Esophagus muscularis mucosa (tissue), 4 donors: Measurements from ENCODE around the gene KRT6A. TPM values are rescaled to one million over a fixed set of nuclear protein-coding genes. Genes with fewer than 3 reads are reported as not detected.
A peak's percentile ranks its signal among the peaks of the same experiment; 100 is the strongest.

ENCODE experiments used
- DNase-seq: peaks from one replicate; pipeline ENCODE4 v3.0.0-alpha.2; 2017; ENCODE audit errors: extremely low spot score
- H3K27ac ChIP-seq, 4 donors: fragments of 200-600 bp; sonication (generic); replicated peaks in 1 of 4; 1 replicate in 3 of 4; 2 replicates in 1 of 4; pipeline ENCODE4 v1.5.1; 2016 to 2019; ENCODE audit warnings: mild to moderate bottlenecking in 1 of 4
- H3K27me3 ChIP-seq, 4 donors: fragments of 200-600 bp; sonication (generic); one replicate each; pipeline versions ENCODE4 v1.5.1 to v1.6.0; 2016 to 2019
- H3K36me3 ChIP-seq, 4 donors: fragments of 200-600 bp; sonication (generic); one replicate each; pipeline ENCODE4 v1.5.1; 2016 to 2019
- H3K4me1 ChIP-seq, 4 donors: fragments of 200-600 bp; sonication (generic); one replicate each; pipeline ENCODE4 v1.5.1; 2016 to 2019
- H3K4me3 ChIP-seq, 4 donors: fragments of 200-600 bp; sonication (generic); 1 replicate in 2 of 4; 2 replicates in 2 of 4; pipeline ENCODE4 v1.5.1; 2016 to 2019; ENCODE audit warnings: mild to moderate bottlenecking in 4 of 4, moderate library complexity in 1 of 4
- H3K9me3 ChIP-seq, 4 donors: fragments of 200-600 bp; sonication (generic); 1 replicate in 3 of 4; 2 replicates in 1 of 4; pipeline ENCODE4 v1.5.1; 2016 to 2019
- CTCF ChIP-seq, 3 experiments: fragments of 200-600 bp in 2 of 3; fragments of 450-650 bp in 1 of 3; sonication (generic) in 2 of 3; IDR thresholded peaks; one replicate each; pipeline ENCODE4 v1.5.1; 2017 to 2019; ENCODE audit warnings: antibody characterized with exemption in 3 of 3, mild to moderate bottlenecking in 2 of 3, moderate library complexity in 1 of 3
- EP300 ChIP-seq: sonication (generic); formaldehyde crosslinking; IDR thresholded peaks from one replicate; pipeline ENCODE4 v1.6.1; 2017; ENCODE audit warnings: antibody characterized with exemption
- POLR2A ChIP-seq: fragments of 450-650 bp; IDR thresholded peaks from one replicate; pipeline ENCODE4 v1.6.1; 2017; ENCODE audit warnings: antibody characterized with exemption, moderate library complexity, mild to moderate bottlenecking, low read depth
- POLR2AphosphoS5 ChIP-seq, 2 donors: sonication (generic); formaldehyde crosslinking; IDR thresholded peaks; one replicate each; pipeline ENCODE4 v1.6.1; 2017; ENCODE audit warnings: antibody characterized with exemption in 2 of 2
- WGBS: methylation state at CpG from one replicate; pipeline ENCODE4 v1.1.5; 2018; 5-methylcytosine and 5-hydroxymethylcytosine counted together
- intact Hi-C: fragments of 100-400 bp; cut with DNase I; formaldehyde crosslinking; loops from one replicate; pipeline ENCODE4 v1.15.1; 2023
- total RNA-seq, 4 donors: library from RNA; depleted of rRNA; stranded (reverse); fragments of >200 nt; gene quantifications; one replicate each; pipeline versions ENCODE4 v1.1.0 to v1.2.1, GENCODE V29; 2016

Gene KRT6A
- total RNA-seq, 4 donors from 2014 or later, result 5.4 TPM; not detected in 3

GRCh38 chr12:52446367-52447045 lies 46.6 kb downstream of the KRT6A start:
- no peak for DNase-seq
- H3K9me3 ChIP-seq, result no peaks in the 10 kb centered on the region
- H3K36me3 ChIP-seq, result no peaks in the 10 kb centered on the region
- H3K27me3 ChIP-seq, result peaks cover 0 to 4% (median 0%) of the 10 kb centered on the region in 4 donors
- 77% methylated on average over 6 of the region's 6 CpGs for WGBS
- TF ChIP-seq POLR2A (no peak), EP300 (no peak), POLR2AphosphoS5 (IDR thresholded peaks at IDR 0.05) (no peak), CTCF (IDR thresholded peaks at IDR 0.05) (no peak)
- intact Hi-C loops, result no loop called here
- H3K27ac ChIP-seq, result no peak overlapping the region
- no peak overlapping the region for H3K4me3 ChIP-seq
- peaks cover 0 to 4% (median 0%) of the 10 kb centered on the region in 4 donors for H3K4me1 ChIP-seq

DNA sequence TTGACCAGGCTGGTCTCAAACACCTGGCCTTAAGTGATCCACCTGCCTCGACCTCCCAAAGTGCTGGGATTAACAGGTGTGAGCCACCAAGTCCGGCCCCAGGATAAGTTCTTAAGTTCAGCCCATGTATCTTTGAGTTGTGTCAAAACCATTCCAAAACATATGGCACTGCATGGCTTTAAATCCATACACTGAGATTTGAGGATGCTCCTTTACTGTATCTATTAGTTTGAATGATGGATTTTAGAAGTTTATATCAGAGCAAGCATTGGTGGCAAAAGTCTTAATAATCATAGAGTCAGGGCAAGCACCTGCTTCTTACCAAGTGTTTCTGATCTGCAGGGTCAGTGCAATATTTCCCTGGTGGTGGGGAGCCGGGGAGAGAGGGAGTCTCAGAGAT lies 47.2 kb downstream of the KRT6A start:
- 68% methylated on average over 3 of the region's 3 CpGs for WGBS
- Histone ChIP-seq H3K36me3 (no peaks in the 10 kb centered on the region), H3K4me3 (no peak overlapping the region), H3K27ac (no peak overlapping the region), H3K4me1 (peaks cover 0 to 4% (median 0%) of the 10 kb centered on the region in 4 donors), H3K27me3 (peaks cover 0 to 4% (median 0%) of the 10 kb centered on the region in 4 donors), H3K9me3 (no peaks in the 10 kb centered on the region)
- DNase-seq, result peak; percentile 42
- TF ChIP-seq POLR2A, result no peak
- no peak for TF ChIP-seq POLR2AphosphoS5 (IDR thresholded peaks at IDR 0.05)
- TF ChIP-seq CTCF (IDR thresholded peaks at IDR 0.05), result no peak
- no peak for TF ChIP-seq EP300
- intact Hi-C loops, result no loop called here

DNA sequence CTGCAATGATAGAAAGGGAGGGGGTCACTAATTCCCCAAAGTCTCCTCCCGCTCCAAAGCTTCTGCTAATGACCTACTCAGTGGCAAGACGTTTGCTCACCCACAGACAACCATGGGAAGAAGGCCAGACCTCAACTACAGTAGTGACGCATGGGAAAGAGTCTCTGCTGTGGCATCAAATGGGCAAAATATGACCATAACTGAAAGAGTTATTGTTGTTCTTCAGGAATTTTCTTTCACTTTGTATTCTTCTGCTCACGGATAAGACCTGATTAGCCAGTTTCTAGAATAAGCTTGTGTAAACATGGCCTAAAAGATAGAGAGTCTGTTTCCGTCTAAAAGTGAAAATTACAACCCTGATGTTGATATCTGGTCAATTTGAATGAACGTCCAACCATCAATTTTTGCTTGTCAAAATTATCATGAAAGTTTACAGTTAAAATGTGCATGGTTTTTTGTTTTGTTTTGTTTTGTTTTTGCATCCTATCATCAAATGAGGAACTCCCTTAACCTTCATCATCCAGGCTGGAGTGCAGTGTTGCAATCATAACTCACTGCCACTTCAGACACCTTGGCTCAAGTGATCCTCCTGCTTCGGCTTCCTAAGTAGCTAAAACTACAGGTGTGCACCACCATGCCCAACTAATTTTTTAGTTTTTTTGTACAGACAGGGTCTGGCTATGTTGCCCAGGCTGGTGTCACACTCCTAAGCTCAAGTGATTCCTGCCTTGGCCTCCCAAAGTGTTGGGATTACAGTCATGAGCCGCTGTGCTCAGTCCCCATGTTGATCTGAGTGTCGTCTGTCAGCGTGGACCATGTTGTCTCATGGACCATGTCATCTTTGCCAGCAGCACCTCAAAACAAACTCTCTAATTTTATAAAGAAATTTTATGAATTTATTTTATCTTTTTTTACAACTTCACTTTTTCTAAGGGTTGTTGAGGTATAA lies 48.1 kb downstream of the KRT6A start:
- no peak for TF ChIP-seq POLR2AphosphoS5 (IDR thresholded peaks at IDR 0.05)
- no peak for TF ChIP-seq EP300
- no peak for TF ChIP-seq POLR2A
- TF ChIP-seq CTCF (IDR thresholded peaks at IDR 0.05), result no peak
- WGBS, result 82% methylated on average over 10 of the region's 10 CpGs
- intact Hi-C loops, result no loop called here

DNA sequence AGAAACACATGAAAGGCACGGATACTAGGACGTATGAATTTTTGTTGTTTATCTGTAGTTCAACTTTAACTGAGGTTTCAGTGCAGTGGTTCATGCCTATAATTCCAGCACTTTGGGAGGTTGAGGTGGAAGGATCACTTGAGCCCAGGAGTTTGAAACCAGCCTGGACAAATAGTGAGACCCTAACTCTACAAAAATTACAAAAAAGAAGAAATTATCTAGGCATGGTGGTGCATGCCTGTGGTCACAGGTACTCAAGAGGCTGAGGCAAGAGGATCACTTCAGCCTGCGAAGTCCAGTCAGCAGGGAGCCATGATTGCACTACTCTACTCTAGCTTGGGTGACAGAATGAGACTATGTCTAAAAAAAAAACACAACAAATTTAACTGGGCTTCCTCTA lies 49.1 kb downstream of the KRT6A start:
- Histone ChIP-seq H3K36me3 (no peaks in the 10 kb centered on the region), H3K4me3 (no peak overlapping the region), H3K27me3 (no peaks in the 10 kb centered on the region), H3K27ac (no peak overlapping the region), H3K9me3 (no peaks in the 10 kb centered on the region), H3K4me1 (peaks cover 0 to 4% (median 0%) of the 10 kb centered on the region in 4 donors)
- peak; percentile 64 for DNase-seq
- intact Hi-C loops, result no loop called here
- no peak for TF ChIP-seq EP300
- no peak for TF ChIP-seq CTCF (IDR thresholded peaks at IDR 0.05)
- TF ChIP-seq POLR2AphosphoS5 (IDR thresholded peaks at IDR 0.05), result no peak
- TF ChIP-seq POLR2A, result no peak
- 93% methylated on average over 3 of the region's 3 CpGs for WGBS

More for the DNA sequence above, 48.1 kb downstream of the KRT6A start:
- no peak overlapping the region for H3K27ac ChIP-seq
- H3K27me3 ChIP-seq, result no peaks in the 10 kb centered on the region
- no peak overlapping the region for H3K4me3 ChIP-seq
- no peaks in the 10 kb centered on the region for H3K36me3 ChIP-seq
- no peaks in the 10 kb centered on the region for H3K9me3 ChIP-seq
- DNase-seq, result peak; percentile 75
- peaks cover 0 to 4% (median 0%) of the 10 kb centered on the region in 4 donors for H3K4me1 ChIP-seq
